Measurements from ENCODE around the gene ABLIM1. TPM values are rescaled to one million over a fixed set of nuclear protein-coding genes. Genes with fewer than 3 reads are reported as not detected.

The ABLIM1 gene
- total RNA-seq, 1 donor from 2014 or later, result 70.0 TPM

- peaks cover 44% of the 10 kb centered on the region for H3K36me3 Mint-ChIP-seq (ENCODE audit: low read depth, unreplicated experiment)
- H3K27ac Mint-ChIP-seq (ENCODE audit: unreplicated experiment), result peak overlapping the region; percentile 12
- H3K4me1 Mint-ChIP-seq (ENCODE audit: low read depth, unreplicated experiment), result peaks cover 22% of the 10 kb centered on the region
- Histone ChIP-seq H3K4me3 (ENCODE audit: insufficient read depth, low read depth, low read length) (no peak overlapping the region), H3K9me3 (ENCODE audit: insufficient read depth, low read depth, low read length) (no peaks in the 10 kb centered on the region), H2AFZ (ENCODE audit: low read depth, low read length) (no peak overlapping the region), H3K27me3 (ENCODE audit: insufficient read depth, low read length) (peaks cover 5% of the 10 kb centered on the region), H3K4me1 (ENCODE audit: insufficient read depth, low read length) (peaks cover 10% of the 10 kb centered on the region), H3K9ac (ENCODE audit: low read length) (no peak overlapping the region), H3K4me2 (ENCODE audit: low read length) (no peak overlapping the region), H4K20me1 (ENCODE audit: insufficient read depth, low read length) (peaks cover 3% of the 10 kb centered on the region), H3K36me3 (ENCODE audit: insufficient read depth, low read length) (no peaks in the 10 kb centered on the region), H3K27ac (ENCODE audit: low read depth, low read length) (no peak overlapping the region), H3K79me2 (ENCODE audit: insufficient read depth, low read length) (no peaks in the 10 kb centered on the region)
- TF ChIP-seq CTCF (IDR thresholded peaks at IDR 0.05; ENCODE audit: insufficient read depth, low read depth, low read length) (no peak), EZH2 (IDR thresholded peaks at IDR 0.05; ENCODE audit: insufficient read depth, low read length) (no peak)
- H3K27me3 Mint-ChIP-seq (ENCODE audit: low read depth, unreplicated experiment), result no peaks in the 10 kb centered on the region
- no peaks in the 10 kb centered on the region for H3K9me3 Mint-ChIP-seq (ENCODE audit: unreplicated experiment)
- DNase-seq (ENCODE audit: low read depth), result no peak
- no peak for FAIRE-seq
- H3K4me3 Mint-ChIP-seq (ENCODE audit: unreplicated experiment), result no peak overlapping the region
These were observed 114.6 kb downstream of the ABLIM1 start for GRCh38 chr10:114543456-114543855.

- Mint-ChIP-seq H3K4me1 (ENCODE audit: low read depth, unreplicated experiment) (peaks cover 24% of the 10 kb centered on the region), H3K9me3 (ENCODE audit: unreplicated experiment) (no peaks in the 10 kb centered on the region), H3K27me3 (ENCODE audit: low read depth, unreplicated experiment) (no peaks in the 10 kb centered on the region), H3K4me3 (ENCODE audit: unreplicated experiment) (no peak overlapping the region), H3K36me3 (ENCODE audit: low read depth, unreplicated experiment) (peaks cover 49% of the 10 kb centered on the region), H3K27ac (ENCODE audit: unreplicated experiment) (no peak overlapping the region)
- TF ChIP-seq EZH2 (IDR thresholded peaks at IDR 0.05; ENCODE audit: insufficient read depth, low read length) (no peak), CTCF (IDR thresholded peaks at IDR 0.05; ENCODE audit: insufficient read depth, low read depth, low read length) (no peak)
- Histone ChIP-seq H3K4me2 (ENCODE audit: low read length) (no peak overlapping the region), H4K20me1 (ENCODE audit: insufficient read depth, low read length) (peaks cover 3% of the 10 kb centered on the region), H3K9me3 (ENCODE audit: insufficient read depth, low read depth, low read length) (no peaks in the 10 kb centered on the region), H3K27me3 (ENCODE audit: insufficient read depth, low read length) (peaks cover 5% of the 10 kb centered on the region), H3K4me1 (ENCODE audit: insufficient read depth, low read length) (peaks cover 10% of the 10 kb centered on the region), H3K79me2 (ENCODE audit: insufficient read depth, low read length) (no peaks in the 10 kb centered on the region), H3K36me3 (ENCODE audit: insufficient read depth, low read length) (no peaks in the 10 kb centered on the region), H3K9ac (ENCODE audit: low read length) (no peak overlapping the region), H3K27ac (ENCODE audit: low read depth, low read length) (no peak overlapping the region), H3K4me3 (ENCODE audit: insufficient read depth, low read depth, low read length) (no peak overlapping the region), H2AFZ (ENCODE audit: low read depth, low read length) (no peak overlapping the region)
- DNase-seq (ENCODE audit: low read depth) (no peak), FAIRE-seq (no peak)
These were observed 115.7 kb downstream of the ABLIM1 start for GRCh38 chr10:114542373-114542772.

- H3K27ac ChIP-seq (ENCODE audit: low read depth, low read length), result no peak overlapping the region
- Mint-ChIP-seq H3K9me3 (ENCODE audit: unreplicated experiment) (no peaks in the 10 kb centered on the region), H3K36me3 (ENCODE audit: low read depth, unreplicated experiment) (peaks cover 51% of the 10 kb centered on the region), H3K4me3 (ENCODE audit: unreplicated experiment) (no peak overlapping the region), H3K27ac (ENCODE audit: unreplicated experiment) (peak overlapping the region; percentile 10), H3K4me1 (ENCODE audit: low read depth, unreplicated experiment) (peaks cover 24% of the 10 kb centered on the region), H3K27me3 (ENCODE audit: low read depth, unreplicated experiment) (no peaks in the 10 kb centered on the region)
- H3K27me3 ChIP-seq (ENCODE audit: insufficient read depth, low read length), result peaks cover 2% of the 10 kb centered on the region
- H3K4me2 ChIP-seq (ENCODE audit: low read length), result peak overlapping the region; percentile 10
- FAIRE-seq (no peak), DNase-seq (ENCODE audit: low read depth) (no peak)
- H3K9ac ChIP-seq (ENCODE audit: low read length), result peak overlapping the region; percentile 7
- no peaks in the 10 kb centered on the region for H3K36me3 ChIP-seq (ENCODE audit: insufficient read depth, low read length)
- no peaks in the 10 kb centered on the region for H3K79me2 ChIP-seq (ENCODE audit: insufficient read depth, low read length)
- TF ChIP-seq CTCF (IDR thresholded peaks at IDR 0.05; ENCODE audit: insufficient read depth, low read depth, low read length), result no peak
- no peak for TF ChIP-seq EZH2 (IDR thresholded peaks at IDR 0.05; ENCODE audit: insufficient read depth, low read length)
- H3K4me3 ChIP-seq (ENCODE audit: insufficient read depth, low read depth, low read length), result no peak overlapping the region
- peaks cover 3% of the 10 kb centered on the region for H4K20me1 ChIP-seq (ENCODE audit: insufficient read depth, low read length)
- H3K9me3 ChIP-seq (ENCODE audit: insufficient read depth, low read depth, low read length), result peaks cover under 1% of the 10 kb centered on the region
- no peak overlapping the region for H2AFZ ChIP-seq (ENCODE audit: low read depth, low read length)
- peaks cover 10% of the 10 kb centered on the region for H3K4me1 ChIP-seq (ENCODE audit: insufficient read depth, low read length)
These were observed 116.3 kb downstream of the ABLIM1 start for GRCh38 chr10:114541797-114542160.
